ENCODE measurements around the gene SPATA9. TPM values are rescaled to one million over a fixed set of nuclear protein-coding genes. Genes with fewer than 3 reads are reported as not detected.

SPATA9 gene
- total and polyA plus RNA-seq, 9 of the 15 experiments (the other 6 are each of a cell fraction or from before 2014, with no cell fraction given), result 0.16 to 5.5 (median 0.39) TPM; not detected in 3

GRCh38 chr5:95711501-95712346 is 28.9 kb upstream of the SPATA9 start (continued):
- TF ChIP-seq RNF219 (CRISPR knock-in tag; IDR thresholded peaks at IDR 0.05) (0 out of 2 replicates have a peak, but pooled peaks have one; percentile 54), ZNF766 (CRISPR knock-in tag; conservative IDR thresholded peaks at IDR 0.05) (0 out of 2 replicates have a peak, but pooled peaks have one; percentile 44), ZFP1 (CRISPR knock-in tag; IDR thresholded peaks at IDR 0.05) (0 out of 2 replicates have a peak, but pooled peaks have one; percentile 41), TFAP4 (CRISPR knock-in tag; IDR thresholded peaks at IDR 0.05; ENCODE audit: borderline replicate concordance) (peak; percentile 30; the same call in 1 of the 2 replicates), NR3C1 (CRISPR knock-in tag; IDR thresholded peaks at IDR 0.05) (no peak), RHOXF2B (CRISPR knock-in tag; conservative IDR thresholded peaks at IDR 0.05) (no peak), TRIM28 (IDR thresholded peaks at IDR 0.05) (no peak), POLR3A (IDR thresholded peaks at IDR 0.05; ENCODE audit: borderline replicate concordance, extremely low read depth, insufficient read depth, insufficient read length) (no peak), PTTG1 (tag; IDR thresholded peaks at IDR 0.05; ENCODE audit: low read depth) (0 out of 2 replicates have a peak, but pooled peaks have one; percentile 37), ZFPM2 (CRISPR knock-in tag; IDR thresholded peaks at IDR 0.05) (no peak), ZBED1 (IDR thresholded peaks at IDR 0.05) (no peak), MECOM (CRISPR knock-in tag; IDR thresholded peaks at IDR 0.05) (no peak), RUNX1 (IDR thresholded peaks at IDR 0.05; ENCODE audit: low read depth) (no peak), ZFP36 (IDR thresholded peaks at IDR 0.05; ENCODE audit: low read depth, low read length, partially characterized antibody) (no peak), OTX1 (CRISPR knock-in tag; IDR thresholded peaks at IDR 0.05) (peak; percentile 72; the same call in 1 of the 2 replicates), MAX (CRISPR knock-in tag; IDR thresholded peaks at IDR 0.05) (0 out of 2 replicates have a peak, but pooled peaks have one; percentile 37), ZNF395 (CRISPR knock-in tag; IDR thresholded peaks at IDR 0.05) (peak; percentile 57; the same call in 1 of the 2 replicates), ZBTB26 (CRISPR knock-in tag; IDR thresholded peaks at IDR 0.05) (peak; percentile 38; the same call in 1 of the 2 replicates), SUPT5H (IDR thresholded peaks at IDR 0.05) (peak; percentile 72; the same call in 1 of the 2 replicates), STAT5A (IDR thresholded peaks at IDR 0.05; ENCODE audit: borderline replicate concordance, low read length) (no peak)
